ENCODE results near the gene ROBO1.
"Not testable (repeated sequence)": the region's sequence is repeated elsewhere in the genome, so short reads cannot be mapped to it uniquely, and the experiment has no call there.

Gene ROBO1

GRCh38 chr3:79217096-79217495 lies 550.7 kb downstream of the ROBO1 start:
- DNase-seq = no peak

DNA sequence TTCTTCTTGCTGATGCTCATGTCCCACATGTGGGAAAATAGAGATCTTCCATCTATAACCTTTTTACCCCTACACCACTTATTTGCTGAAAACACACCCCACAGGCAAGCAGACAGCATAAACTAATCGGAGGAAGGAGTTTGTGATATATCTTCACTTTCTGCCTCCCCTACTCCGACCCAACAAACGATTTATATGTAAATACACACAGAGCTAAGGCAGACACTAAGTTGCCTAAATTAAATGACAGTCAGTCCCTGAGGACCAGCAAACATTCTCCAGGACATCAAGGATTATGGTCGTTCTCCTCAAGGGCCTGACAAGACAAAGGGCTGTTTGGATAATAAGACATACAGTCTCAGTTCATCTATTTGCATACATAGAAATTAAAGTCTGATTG lies 552.5 kb downstream of the ROBO1 start:
- DNase-seq = no peak

DNA sequence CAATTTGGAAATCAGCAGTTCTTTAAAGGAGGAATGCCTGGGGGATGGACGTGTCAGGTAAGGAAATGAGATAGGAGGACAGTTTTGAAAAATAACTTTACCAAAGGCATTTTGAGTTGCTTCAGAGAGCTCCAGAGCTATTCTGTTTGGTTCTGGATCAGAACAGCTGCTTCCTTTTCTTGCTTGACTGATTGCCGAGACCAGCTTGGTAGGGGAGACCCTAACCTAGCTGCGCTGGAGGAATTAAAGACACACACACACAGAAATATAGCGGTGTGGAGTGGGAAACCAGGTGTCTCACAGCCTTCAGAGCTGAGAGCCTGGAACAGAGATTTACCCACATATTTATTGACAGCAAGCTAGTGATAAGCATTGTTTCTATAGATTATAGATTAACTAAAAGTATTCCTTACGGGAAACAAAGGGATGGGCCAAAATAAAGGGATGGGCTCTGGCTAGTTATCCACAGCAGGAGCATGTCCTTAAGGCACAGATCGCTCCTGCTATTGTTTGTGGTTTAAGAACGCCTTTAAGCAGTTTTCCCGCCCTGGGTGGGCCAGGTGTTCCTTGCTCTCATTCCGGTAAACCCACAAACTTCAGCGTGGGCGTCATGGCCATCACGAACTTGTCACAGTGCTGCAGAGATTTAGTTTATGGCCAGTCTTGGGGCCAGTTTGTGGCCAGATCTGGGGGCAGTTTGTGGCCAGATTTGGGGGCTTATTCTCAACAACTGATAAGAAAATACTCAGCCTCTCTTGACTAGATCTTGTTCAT lies 556.0 kb downstream of the ROBO1 start:
- DNase-seq = no peak

DNA sequence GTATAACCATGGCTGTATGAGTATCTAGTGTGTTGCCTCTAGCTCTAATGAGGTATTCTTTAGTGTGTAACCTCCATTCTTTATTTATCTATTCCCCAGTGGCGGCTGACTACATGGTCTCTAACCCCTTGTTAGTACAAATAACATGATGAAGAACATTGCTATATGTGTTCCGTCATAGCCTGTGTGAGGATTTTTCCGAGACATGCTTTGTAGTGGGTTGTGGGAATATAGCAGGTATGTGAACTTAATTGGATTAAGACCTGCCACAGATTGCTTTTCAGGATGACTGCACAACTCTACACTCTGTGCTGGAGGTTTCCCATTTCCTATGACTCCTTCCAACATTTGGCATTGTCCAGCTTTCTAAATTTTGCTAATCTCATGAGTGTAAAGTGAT lies 563.4 kb downstream of the ROBO1 start:
- DNase-seq = no peak

DNA sequence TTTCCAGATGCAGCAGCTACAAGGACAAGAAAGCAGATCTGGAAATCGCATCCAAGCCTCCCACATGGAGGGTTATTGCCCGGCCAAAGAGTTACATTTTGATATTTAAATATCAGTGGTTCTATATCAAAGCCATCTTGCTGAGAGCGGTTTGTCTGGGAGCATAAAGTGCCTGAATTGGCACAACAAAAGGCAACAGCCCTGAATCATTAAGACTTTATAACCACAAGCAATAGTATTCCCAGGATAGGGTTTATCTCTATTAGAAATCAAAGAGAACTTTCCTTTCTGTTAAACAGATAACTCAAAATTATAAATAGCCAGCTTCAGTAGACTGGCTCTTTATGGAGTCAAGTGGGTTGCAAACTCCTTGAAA lies 564.7 kb downstream of the ROBO1 start:
- no peak for DNase-seq

GRCh38 chr3:79202471-79203143 lies 565.2 kb downstream of the ROBO1 start:
- DNase-seq = no peak

- no peak for DNase-seq
These were observed 567.3 kb downstream of the ROBO1 start for GRCh38 chr3:79200456-79200855.

DNA sequence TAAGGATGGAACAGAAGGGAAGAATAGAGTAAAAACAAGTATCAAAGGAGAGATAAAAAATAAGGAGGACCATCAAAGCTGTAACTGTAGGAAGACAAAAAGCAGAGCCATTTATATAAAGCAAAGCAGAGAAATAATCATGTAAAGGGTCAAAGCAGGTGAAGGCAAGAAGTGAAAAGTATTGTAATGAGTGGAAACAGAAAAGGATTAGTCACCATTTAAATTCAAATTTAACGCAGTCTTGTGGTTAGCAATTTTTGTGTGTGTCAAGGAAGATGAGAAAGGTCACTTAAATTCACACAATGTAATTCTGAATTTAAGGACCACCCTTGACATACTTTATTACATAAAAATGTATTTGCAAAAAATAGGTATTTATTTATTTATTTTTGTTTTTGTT lies 567.8 kb downstream of the ROBO1 start:
- DNase-seq = no peak

DNA sequence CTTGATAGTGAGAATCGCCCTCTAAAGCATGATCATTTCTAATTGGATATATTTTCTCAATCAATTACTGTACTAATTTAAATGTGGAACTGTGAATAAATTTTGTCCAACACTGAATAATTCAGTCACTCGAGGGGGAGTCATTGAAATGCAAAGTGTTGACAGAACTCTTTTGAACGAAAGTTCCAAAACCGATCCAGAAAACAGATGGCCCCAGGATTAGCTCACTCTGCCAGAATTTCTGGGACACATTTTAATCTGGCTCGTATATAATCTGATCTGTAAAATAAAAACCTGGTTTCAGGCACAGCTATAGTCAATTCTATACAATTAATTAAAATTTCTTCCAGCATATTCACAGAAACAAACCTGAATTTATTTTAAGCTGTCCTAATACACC lies 580.4 kb downstream of the ROBO1 start:
- no peak for DNase-seq

DNA sequence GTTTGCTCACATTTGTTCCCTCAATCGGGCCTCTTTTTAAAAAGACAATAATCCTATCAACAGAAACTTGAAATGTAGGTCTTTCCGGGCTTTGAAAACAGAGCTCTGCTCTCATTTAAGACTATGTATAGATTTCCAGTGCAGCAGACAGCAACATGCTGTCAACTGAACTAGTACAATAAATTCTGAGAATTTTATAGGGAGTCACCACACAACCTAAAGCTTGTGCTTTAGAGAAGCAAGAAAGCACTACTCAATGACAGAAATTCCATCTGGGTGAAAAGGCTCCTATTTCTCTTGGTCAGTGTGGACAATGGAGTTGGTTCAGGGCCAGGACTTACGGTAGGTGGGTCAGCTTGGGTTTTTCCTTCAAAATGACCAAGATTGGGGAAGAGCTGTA lies 583.5 kb downstream of the ROBO1 start:
- DNase-seq = no peak

GRCh38 chr3:79183496-79183895 lies 584.3 kb downstream of the ROBO1 start:
- no peak for DNase-seq

DNA sequence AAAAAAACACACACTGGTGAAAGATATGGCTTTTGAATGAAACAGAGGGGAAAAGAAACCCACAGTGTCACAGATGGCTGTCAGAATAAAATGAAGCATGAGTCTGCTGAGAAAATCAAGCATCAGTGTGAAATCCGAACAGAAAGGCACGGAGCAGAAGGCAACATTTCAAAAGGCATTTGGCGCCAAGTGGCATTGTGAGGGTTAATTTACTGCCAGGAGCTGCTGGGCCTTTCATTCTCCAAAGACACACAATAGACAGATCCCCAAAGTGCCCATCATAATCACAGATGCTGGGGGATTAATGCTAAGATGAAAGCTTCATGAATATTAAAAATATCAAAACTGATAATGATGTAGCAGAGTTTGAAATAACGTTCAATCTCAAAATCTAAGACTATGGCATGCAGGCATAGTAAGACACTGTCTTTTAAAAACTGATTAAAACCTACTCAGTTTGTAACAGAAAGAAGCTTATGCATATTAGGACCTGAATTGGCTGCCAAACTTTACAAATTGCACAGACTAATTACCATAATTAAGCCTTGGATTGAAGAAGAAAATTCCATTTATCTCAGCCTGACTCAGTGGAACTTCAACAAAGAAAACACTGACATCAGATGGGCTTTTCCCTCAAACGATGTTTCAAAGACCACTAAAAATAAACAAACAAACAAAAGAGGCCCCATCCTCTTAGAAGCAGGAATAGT lies 589.2 kb downstream of the ROBO1 start:
- no peak for DNase-seq

DNA sequence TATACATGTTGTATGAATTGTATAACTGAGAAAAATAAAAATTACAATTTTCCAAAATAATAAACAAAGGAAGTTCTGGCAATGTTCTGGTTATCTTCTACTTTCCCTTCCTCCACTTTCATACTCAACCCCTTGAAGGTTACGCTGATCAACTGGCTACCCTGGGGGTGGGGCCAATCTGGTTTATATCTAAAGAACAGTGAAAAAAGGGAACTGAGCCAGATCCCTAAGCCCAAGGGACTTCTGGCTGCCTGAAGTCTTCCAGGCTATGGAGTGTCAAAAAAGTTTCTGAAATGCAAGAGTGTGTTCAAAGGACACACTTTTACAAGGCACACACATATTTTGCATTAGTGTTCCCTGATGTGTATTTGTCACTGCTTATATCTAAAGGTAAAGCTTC lies 591.9 kb downstream of the ROBO1 start:
- DNase-seq = no peak

- DNase-seq = not testable (repeated sequence)
These were observed 594.5 kb downstream of the ROBO1 start for GRCh38 chr3:79173259-79173658.

DNA sequence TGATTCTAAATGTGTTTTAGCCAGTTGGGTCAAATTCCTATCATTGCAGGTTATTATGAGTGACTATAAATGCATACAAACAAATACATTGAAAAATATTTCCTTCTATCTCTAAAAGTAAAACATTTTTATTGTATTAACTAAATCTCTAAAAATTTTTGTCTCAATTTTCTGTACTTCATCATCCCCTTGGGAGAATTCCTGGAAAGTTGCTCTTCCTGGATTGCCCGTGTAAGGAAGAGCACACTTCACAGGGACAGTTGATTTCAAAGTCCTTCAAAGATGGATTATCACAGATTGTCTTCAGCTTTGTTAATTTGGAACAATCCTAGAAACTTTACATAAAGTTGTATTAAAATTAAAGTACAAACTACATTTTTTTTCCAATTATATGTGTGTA lies 595.6 kb downstream of the ROBO1 start:
- DNase-seq = no peak

DNA sequence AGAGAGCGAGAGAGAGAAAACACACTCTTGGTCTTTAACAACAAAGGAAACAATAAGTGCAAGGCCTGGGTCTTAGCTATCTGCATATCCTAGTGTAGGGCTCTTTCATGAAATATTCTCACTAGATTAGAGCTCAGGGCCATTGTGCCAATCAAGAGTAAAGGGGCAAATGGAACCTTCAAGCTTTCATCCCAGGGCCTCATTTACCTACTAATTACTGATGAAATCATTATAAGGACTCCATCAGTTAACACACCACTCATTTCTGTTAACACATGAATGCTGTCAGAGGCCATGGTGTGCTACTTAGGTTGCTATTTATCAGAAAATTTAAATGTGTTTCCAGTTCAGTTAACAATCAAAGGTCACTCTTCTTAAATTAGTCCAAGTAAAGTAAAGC lies 597.8 kb downstream of the ROBO1 start:
- no peak for DNase-seq

DNA sequence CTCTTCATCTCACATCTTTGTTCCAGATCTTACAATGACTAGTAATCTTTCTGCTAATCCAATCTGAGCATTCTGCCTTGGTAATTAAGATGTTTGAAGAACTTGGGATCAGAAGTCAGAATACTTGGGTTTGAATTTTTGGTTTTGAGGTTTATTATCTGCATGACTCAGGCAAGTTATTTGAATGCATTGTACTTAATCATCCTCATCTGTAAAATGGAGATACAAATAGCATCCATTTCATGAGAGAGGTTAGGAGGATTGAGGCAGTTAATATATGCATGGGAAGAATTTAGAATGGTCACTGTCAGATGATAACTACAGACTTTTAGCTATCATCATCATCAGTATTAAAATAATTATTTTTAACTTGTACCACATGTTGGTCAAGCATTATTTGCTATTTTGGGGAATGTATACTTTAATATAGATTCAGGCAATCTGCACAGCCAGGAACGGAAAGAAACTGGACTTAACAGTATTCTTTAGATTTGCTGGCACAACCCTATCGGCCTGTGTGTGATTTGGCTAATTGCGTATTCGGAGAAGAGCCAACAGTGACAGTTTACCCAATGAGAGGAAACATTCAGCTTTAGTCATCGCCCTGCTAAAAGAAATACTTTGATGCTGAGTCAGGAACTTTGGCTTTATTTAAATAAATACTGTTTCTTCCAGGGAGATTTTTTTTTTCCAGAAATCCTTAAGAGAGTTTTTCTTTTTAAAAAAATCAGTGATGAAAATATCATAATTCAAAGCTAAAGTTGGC lies 600.0 kb downstream of the ROBO1 start:
- no peak for DNase-seq

GRCh38 chr3:79162653-79163052 lies 605.1 kb downstream of the ROBO1 start:
- DNase-seq = no peak

DNA sequence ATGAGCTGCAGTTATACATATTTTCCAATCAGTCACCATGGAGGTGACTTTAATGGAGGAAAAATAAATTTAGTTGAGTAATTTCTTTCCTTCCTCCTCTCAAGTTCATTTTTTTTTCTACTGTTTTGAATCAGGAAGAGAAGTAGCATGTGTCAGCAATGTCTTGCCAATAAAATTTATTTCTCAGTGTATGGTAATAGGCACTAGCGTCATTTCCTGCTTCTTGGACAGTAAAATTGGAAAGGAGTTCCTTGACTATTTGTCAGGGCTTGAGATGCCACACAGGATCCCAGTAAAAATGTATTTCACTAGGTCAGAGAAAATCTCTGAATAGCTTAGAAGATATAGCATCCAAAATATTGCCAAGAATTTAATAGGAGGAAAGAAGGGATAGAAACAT lies 605.9 kb downstream of the ROBO1 start:
- no peak for DNase-seq

- DNase-seq = no peak
These were observed 607.4 kb downstream of the ROBO1 start for GRCh38 chr3:79160421-79160820.

DNA sequence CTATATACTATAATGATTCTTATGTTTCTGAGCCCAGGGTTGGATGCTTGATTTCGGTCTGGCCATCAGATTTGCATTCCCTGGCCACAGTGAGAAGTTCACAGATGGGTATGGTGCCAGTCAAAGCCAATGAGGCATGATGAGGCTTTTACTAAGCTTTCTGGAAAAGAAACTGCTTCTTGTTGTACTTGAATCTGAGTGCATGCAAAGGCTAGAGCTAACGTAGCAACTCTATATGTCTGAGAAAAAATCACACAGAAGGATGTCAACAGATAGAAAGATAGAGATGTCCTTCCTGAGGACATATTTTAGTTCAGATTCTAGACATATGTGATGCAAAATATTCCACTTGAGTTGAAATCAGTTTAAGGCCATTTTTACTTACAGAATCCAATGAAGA lies 608.1 kb downstream of the ROBO1 start:
- DNase-seq = no peak

DNA sequence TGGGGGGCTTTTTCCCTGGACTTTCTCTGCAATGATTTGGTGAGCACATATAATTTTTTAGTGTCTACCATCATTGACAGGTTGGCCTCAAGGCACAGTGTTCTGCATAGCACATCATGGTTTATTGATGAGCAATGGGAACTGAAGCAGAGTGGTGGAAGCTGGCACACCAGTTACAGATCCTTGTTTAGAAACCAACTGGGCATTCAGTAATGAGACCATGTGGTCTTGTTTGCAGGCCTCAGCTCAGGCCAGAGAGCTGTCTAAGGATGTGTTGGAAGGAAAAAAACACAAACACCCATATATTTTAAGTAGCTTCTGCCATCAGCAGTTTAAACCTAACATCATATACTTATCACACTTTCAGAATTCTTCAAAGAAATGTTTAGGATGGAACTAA lies 610.6 kb downstream of the ROBO1 start:
- no peak for DNase-seq

DNA sequence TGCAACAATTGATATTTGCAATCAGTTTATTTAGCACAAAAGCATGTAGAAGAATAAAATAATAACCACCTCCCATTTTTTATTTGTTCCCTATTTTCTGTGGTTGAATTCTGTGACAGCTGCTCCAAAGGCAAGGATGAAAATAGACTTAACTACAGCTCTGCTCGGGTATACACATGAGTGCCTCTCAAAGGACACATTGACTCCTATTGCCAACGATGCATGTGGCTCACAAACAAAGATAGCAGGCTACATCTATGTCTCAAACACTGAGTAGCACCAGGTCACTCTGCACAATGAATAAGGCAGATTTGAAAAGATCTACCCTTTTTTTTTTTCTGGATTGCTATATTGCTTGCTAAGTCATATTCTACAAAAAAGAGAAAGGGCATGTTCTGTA lies 612.9 kb downstream of the ROBO1 start:
- DNase-seq = no peak

All from NCI-H1417 treated with DMSO at 0.1 percent for 48 hours (cell line).